Measurements from ENCODE around the gene NAA60. TPM values are rescaled to one million over a fixed set of nuclear protein-coding genes. Genes with fewer than 3 reads are reported as not detected.
A peak's percentile ranks its signal among the peaks of the same experiment; 100 is the strongest.

Gene NAA60
- total and polyA plus RNA-seq, 4 donors = 16.6 to 57.7 (median 48.5) TPM

GRCh38 chr16:3439637-3440036 lies 3.8 kb upstream of the NAA60 start:
- Histone ChIP-seq H3K27me3 (ENCODE audit: control insufficient read depth in 3 of 3, insufficient read depth in 3 of 3, low read length in 2 of 3) (no peaks in the 10 kb centered on the region), H3K36me3 (ENCODE audit: control insufficient read depth in 4 of 4, insufficient read depth in 4 of 4, low read length in 4 of 4) (peaks cover 3 to 17% (median 9%) of the 10 kb centered on the region in 4 donors), H3K27ac (ENCODE audit: low read depth in 1 of 2, low read length in 1 of 2) (no peak overlapping the region), H3K4me1 (ENCODE audit: control insufficient read depth in 5 of 5, insufficient read depth in 5 of 5, low read length in 5 of 5) (no peaks in the 10 kb centered on the region), H3K4me3 (no peak overlapping the region), H3K9me3 (ENCODE audit: control insufficient read depth in 4 of 4, insufficient read depth in 3 of 4, low read length in 3 of 4) (peaks cover 0 to 16% (median 1%) of the 10 kb centered on the region in 4 donors), H3K9ac (ENCODE audit: insufficient read depth in 1 of 2, low read length in 2 of 2) (no peak overlapping the region)
- WGBS, 2 donors = 85 to 92% methylated on average over 4 of the region's 4 CpGs
- no peak for ATAC-seq (ENCODE audit: insufficient read depth, low FRiP score)
- DNase-seq = no peak
- no peak for TF ChIP-seq CTCF (IDR thresholded peaks at IDR 0.05; ENCODE audit: control extremely low read depth, extremely low read depth)

GRCh38 chr16:3444032-3444388 lies 530 bp downstream of the NAA60 start:
- peaks cover 0 to 10% (median 6%) of the 10 kb centered on the region in 4 donors for H3K36me3 ChIP-seq (ENCODE audit: control insufficient read depth in 4 of 4, insufficient read depth in 4 of 4, low read length in 4 of 4)
- no peaks in the 10 kb centered on the region for H3K27me3 ChIP-seq (ENCODE audit: control insufficient read depth in 3 of 3, insufficient read depth in 3 of 3, low read length in 2 of 3)
- ATAC-seq (ENCODE audit: insufficient read depth, low FRiP score) (peak; percentile 25), DNase-seq (peak; percentile 25 to 57 (median 57))
- H3K9ac ChIP-seq (ENCODE audit: insufficient read depth in 1 of 2, low read length in 2 of 2) = peak overlapping the region; percentile 8 to 61
- peaks cover 0 to 8% (median 1%) of the 10 kb centered on the region in 4 donors for H3K9me3 ChIP-seq (ENCODE audit: control insufficient read depth in 4 of 4, insufficient read depth in 3 of 4, low read length in 3 of 4)
- H3K4me3 ChIP-seq = peak overlapping the region; percentile 50
- WGBS, 2 donors = 47 to 48% methylated on average over 10 of the region's 10 CpGs
- H3K4me1 ChIP-seq (ENCODE audit: control insufficient read depth in 5 of 5, insufficient read depth in 5 of 5, low read length in 5 of 5) = no peaks in the 10 kb centered on the region
- no peak for TF ChIP-seq CTCF (IDR thresholded peaks at IDR 0.05; ENCODE audit: control extremely low read depth, extremely low read depth)
- peak overlapping the region; percentile 67 to 85 for H3K27ac ChIP-seq (ENCODE audit: low read depth in 1 of 2, low read length in 1 of 2)

GRCh38 chr16:3454093-3454492 lies 10.6 kb downstream of the NAA60 start:
- Histone ChIP-seq H3K27me3 (ENCODE audit: control insufficient read depth in 3 of 3, insufficient read depth in 3 of 3, low read length in 2 of 3) (no peaks in the 10 kb centered on the region), H3K9me3 (ENCODE audit: control insufficient read depth in 4 of 4, insufficient read depth in 3 of 4, low read length in 3 of 4) (no peaks in the 10 kb centered on the region), H3K9ac (ENCODE audit: insufficient read depth in 1 of 2, low read length in 2 of 2) (no peak overlapping the region), H3K4me1 (ENCODE audit: control insufficient read depth in 5 of 5, insufficient read depth in 5 of 5, low read length in 5 of 5) (peaks cover 0 to 13% (median 7%) of the 10 kb centered on the region in 5 donors), H3K27ac (ENCODE audit: low read depth in 1 of 2, low read length in 1 of 2) (no peak overlapping the region), H3K4me3 (no peak overlapping the region), H3K36me3 (ENCODE audit: control insufficient read depth in 4 of 4, insufficient read depth in 4 of 4, low read length in 4 of 4) (peaks cover 0 to 4% (median 0%) of the 10 kb centered on the region in 4 donors)
- no peak for ATAC-seq (ENCODE audit: insufficient read depth, low FRiP score)
- 89 to 92% methylated on average over 5 of the region's 5 CpGs for WGBS, 2 donors
- no peak for DNase-seq
- TF ChIP-seq CTCF (IDR thresholded peaks at IDR 0.05; ENCODE audit: control extremely low read depth, extremely low read depth) = no peak

GRCh38 chr16:3454631-3455147 lies 11.2 kb downstream of the NAA60 start:
- 80 to 87% methylated on average over 10 of the region's 10 CpGs for WGBS, 2 donors
- peaks cover 5 to 19% (median 10%) of the 10 kb centered on the region in 5 donors for H3K4me1 ChIP-seq (ENCODE audit: control insufficient read depth in 5 of 5, insufficient read depth in 5 of 5, low read length in 5 of 5)
- H3K9ac ChIP-seq (ENCODE audit: insufficient read depth in 1 of 2, low read length in 2 of 2) = no peak overlapping the region
- TF ChIP-seq CTCF (IDR thresholded peaks at IDR 0.05; ENCODE audit: control extremely low read depth, extremely low read depth) = no peak
- H3K9me3 ChIP-seq (ENCODE audit: control insufficient read depth in 4 of 4, insufficient read depth in 3 of 4, low read length in 3 of 4) = no peaks in the 10 kb centered on the region
- no peaks in the 10 kb centered on the region for H3K27me3 ChIP-seq (ENCODE audit: control insufficient read depth in 3 of 3, insufficient read depth in 3 of 3, low read length in 2 of 3)
- DNase-seq (no peak), ATAC-seq (ENCODE audit: insufficient read depth, low FRiP score) (no peak)
- no peak overlapping the region for H3K4me3 ChIP-seq
- no peak overlapping the region for H3K27ac ChIP-seq (ENCODE audit: low read depth in 1 of 2, low read length in 1 of 2)
- H3K36me3 ChIP-seq (ENCODE audit: control insufficient read depth in 4 of 4, insufficient read depth in 4 of 4, low read length in 4 of 4) = peaks cover 0 to 4% (median 0%) of the 10 kb centered on the region in 4 donors

Data from lung (tissue), 12 donors.